NCI-H1105 (cell line): ENCODE results near the gene IZUMO1.

ENCODE experiments used
- DNase-seq: peaks from one replicate; lab custom pipeline; 2025; lab: John Stamatoyannopoulos, UW

IZUMO1 gene

DNA sequence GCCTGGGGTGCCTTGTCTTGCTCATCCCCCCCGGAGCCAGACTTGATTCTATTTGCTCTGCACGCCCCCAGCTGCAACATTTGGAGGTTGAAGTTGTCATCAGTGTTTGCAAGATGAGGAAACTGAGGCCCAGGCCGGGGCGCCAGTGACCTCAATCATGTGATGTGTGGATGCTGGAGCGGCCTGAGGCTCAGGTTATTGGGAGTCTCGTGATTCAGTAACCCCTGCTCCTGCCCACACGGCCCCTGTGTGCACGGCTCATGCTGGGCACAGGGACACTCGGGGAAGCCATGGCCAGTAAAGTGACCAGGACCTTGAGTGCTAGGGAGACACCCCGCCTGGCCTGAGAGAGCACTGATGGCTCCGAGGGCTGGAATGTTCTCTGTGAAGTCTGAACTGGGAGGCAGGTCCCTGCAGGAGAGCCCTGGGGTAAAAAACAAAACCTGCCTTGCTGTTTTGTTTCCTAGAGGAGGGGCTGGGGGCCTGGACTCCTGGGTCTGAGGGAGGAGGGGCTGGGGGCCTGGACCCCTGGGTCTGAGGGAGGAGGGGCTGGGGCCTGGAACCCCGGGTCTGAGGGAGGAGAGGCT lies 10.5 kb upstream of the IZUMO1 start:
- DNase-seq, result no peak

DNA sequence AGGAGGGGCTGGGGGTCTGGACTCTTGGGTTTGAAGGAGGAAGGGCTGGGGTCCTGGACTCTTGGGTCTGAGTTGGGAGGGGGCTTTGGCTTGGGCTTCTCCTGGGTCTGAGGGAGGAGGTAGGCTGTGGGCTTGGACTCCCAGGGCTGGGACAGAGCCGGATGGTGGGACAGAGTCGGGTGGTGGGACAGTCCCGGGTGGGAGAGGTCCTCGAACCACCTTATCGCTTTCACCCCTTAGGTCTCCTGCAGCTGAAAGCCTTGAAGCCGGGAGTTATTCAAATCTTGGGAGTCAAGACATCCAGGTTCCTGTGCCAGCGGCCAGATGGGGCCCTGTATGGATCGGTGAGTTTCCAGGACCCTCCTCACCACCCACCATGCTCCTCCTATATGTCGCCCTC lies 10.0 kb upstream of the IZUMO1 start:
- no peak for DNase-seq

DNA sequence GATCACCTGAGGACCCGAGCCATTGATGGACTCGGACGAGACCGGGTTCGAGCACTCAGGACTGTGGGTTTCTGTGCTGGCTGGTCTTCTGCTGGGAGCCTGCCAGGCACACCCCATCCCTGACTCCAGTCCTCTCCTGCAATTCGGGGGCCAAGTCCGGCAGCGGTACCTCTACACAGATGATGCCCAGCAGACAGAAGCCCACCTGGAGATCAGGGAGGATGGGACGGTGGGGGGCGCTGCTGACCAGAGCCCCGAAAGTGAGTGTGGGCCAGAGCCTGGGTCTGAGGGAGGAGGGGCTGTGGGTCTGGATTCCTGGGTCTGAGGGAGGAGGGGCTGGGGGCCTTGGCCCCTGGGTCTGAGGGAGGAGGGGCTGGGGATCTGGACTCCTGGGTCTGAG lies 9.5 kb upstream of the IZUMO1 start:
- DNase-seq, result no peak

DNA sequence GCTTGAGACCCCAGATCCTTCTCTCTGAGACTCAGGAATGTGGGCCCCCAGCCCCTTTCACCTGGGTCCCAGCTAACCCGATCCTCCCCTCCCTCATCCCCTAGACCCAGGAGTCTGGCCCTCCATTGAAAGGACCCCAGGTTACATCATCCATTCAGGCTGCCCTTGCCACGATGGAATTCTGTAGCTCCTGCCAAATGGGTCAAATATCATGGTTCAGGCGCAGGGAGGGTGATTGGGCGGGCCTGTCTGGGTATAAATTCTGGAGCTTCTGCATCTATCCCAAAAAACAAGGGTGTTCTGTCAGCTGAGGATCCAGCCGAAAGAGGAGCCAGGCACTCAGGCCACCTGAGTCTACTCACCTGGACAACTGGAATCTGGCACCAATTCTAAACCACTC lies 9.1 kb upstream of the IZUMO1 start:
- DNase-seq, result no peak

DNA sequence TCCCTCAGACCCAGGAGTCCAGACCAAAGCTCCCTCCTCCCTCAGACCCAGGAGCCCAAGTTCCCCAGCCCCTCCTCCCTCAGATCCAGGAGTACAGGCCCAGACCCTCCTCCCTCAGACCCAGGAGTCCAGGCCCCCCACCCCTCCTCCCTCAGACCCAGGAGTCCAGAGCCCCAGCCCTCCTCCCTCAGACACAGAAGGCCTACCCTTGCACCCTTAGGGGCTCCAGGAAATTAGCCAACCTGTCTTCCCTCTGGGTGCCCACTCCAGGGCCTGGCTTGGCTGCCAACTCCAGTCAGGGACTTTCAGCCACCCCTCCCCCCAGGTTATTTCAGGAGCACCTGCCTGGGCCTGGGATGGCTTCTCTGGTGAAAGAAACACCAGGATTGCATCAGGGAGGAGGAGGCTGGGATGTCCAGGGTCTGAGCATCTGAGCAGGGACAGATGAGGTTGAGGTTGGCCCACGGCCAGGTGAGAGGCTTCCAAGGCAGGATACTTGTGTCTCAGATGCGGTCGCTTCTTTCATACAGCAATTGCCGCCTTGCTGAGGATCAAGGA lies 8.5 kb upstream of the IZUMO1 start, which contains the start of gene FGF21:
TSS of gene FGF21 (plus strand) at position 441 of the 558 bp plus-strand sequence. CDS start 713 bp downstream, outside the sequence.
- no peak for DNase-seq

DNA sequence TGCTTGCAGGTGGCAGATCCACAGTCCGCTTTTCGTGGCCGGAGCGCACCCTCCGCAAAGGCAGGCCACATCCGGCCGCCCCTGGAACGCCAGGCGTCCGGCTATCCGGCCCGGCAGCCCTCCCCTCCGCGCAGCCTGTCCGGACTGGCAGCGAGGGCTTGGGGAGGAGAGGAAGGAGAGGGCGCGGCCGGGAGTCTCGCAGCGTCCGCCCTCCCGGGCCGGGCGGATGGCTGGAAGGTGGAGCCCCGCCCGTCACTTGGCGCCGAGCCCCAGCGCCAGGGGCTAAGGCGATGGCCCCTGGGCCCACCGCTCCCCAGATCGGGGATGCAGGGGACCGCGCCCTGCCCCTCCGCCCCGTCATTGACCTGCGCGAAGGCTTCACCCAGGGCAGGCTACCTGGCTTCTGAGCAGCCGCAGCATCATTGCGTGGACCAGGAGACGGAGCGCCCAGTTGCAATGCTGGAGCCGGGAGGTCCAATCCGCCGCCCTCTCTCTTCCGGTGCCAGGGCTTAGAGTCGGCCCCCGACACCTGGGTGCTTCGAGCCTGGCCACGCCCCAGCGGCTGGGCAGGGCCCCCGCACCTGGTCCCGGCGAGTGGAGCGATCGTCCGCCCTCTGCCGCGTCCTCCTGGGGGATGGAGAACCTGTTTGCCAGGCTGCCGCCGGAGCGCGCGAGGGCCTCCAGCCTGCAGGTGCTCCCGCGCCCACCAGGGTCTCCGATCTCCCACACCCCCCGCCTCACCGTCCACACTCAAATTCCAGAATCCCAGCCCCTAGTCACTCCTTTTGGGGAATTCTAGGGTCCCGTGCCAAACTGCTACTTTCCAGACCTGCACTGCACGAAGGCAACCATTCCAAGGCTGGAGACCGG lies 6.0 kb upstream of the IZUMO1 start, which contains the start of gene FUT1:
TSS of gene FUT1 (minus strand) at position 146 of the 870 bp plus-strand sequence. CDS start 1,360 bp downstream, outside the sequence.
- peak; percentile 97 for DNase-seq

DNA sequence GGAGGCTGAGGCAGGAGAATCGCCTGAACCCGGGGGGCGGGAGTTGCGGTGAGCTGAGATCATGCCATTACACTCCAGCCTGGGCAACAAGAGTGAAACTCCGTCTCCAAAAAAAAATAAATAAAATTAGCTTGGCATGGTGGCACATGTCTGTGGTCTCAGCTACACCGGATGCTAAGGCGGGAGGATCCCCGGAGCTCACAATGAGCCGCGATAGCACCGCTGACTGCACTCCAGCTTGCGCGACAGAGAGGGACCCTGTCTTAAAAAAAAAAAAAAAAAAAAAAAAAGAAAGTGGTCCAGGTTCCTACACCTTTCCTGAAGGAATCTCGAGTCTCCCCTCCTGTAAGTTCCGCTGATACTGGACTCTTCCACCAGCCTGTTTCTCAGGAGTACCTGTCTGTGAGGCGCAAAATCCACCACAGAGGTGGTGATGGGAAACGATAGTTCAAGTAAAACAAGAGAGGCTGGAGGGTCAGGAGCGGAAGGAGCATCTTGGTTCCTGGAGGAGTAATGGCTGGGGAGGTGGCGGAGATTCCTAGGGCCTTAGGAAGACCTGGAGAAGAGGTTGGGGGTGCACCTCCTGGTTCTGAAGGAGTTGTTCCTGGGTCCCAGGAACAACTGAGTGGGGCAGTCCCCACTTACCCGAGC lies 5.3 kb upstream of the IZUMO1 start:
- no peak for DNase-seq

DNA sequence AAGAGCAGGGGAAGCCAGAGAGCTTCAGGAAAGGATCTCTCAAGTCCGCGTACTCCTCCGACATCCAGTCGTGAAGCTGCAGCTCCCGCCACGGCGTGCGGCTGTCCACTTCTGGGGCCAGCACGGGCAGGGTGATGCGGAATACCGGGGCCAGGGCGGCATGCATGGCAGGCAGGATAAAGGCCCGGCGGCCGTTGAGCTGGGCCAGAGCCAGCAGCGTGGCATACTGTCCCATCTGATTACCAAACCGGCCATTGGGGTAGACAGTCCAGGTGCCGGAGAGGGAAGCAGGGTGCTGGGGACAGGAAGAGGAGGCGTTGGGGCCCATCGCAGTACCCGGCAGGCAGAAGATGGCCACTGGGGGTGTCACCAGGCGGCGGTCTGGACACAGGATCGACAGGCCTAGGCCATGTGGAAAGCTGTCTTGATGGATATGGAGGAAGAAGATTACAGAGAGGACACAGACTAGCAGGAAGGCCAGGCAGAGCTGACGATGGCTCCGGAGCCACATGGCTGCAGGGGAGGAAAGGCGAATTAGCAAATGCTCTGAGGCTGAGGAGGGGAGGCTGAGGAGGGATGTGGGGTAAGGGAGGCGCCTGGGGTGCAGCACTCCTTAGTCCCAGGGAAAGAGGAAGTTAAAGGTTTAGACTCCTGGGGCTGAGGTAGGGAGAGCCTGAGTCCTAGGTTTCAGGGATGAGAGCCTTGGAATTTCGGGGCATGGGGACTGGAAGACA lies 4.2 kb upstream of the IZUMO1 start:
- no peak for DNase-seq

DNA sequence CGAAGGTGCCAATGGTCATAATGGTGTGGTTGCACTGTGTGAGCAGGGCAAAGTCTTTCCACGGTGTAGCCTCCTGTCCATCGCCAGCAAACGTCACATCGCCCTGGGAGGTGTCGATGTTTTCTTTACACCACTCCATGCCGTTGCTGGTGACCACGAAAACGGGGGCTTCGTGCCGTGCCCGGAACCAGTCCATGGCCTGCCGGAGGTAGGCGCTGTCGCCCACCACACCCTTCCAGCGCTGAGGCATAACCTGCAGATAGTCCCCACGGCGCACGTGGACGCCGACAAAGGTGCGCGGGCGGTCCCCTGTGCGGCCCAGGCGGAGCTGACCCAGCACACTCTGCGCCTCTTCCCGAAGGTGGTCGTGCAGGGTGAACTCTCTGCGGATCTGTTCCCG lies 3.6 kb upstream of the IZUMO1 start:
- DNase-seq, result no peak

DNA sequence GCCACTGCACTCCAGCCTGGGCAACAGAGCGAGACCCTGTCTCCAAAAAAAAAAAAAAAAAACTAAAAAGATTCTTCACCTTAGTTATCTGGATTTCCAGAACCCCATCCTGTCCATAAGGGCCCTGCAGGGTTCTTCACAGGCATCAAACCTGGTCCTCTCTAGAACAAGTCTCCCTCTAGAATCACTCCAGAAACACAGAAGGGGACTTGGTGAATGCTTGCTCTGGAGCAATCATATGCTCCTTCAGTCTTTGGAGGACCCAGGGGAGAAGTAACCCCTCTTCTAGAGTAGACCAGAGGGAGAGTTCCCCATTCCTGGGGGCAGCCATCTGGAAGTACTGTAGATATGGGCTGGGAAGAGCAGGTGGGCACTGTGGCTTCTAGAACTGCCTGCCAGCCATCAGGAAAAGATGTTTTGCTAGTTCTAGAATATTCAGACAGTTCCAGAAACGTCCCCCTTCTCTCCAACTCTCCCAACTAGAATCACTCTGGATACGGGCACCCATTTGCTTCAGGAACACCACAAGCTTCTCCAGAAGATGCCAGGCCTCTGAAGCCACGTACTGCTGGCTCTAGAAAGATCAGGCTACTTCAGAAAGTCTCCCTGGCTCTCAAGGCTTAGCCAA lies 3.0 kb upstream of the IZUMO1 start:
- DNase-seq, result no peak

DNA sequence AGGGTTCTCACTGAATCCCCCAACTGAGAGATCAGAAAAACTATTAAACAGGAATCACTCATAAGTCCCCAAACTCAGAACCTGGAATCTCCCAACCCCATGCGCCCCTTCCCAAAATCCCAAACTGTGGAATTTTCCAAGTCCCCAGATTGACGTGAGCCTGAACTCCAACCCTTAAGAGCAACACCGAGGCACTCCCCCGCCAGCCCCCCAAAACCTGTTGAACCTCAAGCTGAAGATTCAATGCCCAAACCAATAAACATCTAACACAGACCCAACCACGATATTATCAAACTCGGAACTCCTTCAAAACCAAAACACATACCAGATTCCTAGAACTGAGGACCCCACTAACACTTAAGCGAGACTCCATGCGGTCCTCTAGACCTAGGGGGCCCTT lies 599 bp downstream of the IZUMO1 start:
- no peak for DNase-seq

DNA sequence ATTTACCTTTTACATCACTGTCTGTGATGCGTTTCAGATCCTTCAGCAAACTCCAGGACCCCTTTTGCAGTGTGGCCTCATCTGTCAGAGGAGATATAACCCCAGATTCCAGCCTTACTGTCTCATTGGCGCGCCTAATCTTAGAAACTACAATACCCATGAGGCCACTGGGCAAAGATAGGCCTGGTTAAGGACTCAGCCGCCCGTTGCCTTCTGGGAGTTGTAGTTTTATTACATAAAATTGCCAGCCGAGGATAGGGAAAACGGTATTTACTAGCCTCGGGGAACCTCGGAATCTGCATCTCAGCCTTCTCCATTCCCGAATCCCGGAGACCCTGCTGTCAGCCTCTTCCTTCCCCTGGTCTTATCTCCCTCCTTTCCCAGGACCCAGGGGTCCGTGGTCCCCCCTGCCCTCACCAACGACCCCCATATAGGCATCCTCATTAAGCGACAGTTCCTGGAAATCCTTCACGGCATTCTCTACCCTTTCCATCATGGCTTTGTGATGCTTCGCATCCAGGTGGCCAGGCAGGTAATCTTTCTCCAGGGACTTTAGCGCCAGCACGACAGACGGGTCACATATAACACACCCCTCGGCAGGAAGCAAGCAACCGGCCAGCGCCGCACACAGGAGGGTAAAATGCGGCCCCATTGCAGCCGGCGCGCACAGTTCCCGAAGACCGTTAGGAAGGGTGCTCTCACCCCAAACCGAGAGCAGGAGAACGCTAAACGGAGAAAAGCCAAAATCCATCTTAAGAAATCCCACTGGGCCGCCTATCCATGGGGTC lies 1.3 kb downstream of the IZUMO1 start:
- no peak for DNase-seq

DNA sequence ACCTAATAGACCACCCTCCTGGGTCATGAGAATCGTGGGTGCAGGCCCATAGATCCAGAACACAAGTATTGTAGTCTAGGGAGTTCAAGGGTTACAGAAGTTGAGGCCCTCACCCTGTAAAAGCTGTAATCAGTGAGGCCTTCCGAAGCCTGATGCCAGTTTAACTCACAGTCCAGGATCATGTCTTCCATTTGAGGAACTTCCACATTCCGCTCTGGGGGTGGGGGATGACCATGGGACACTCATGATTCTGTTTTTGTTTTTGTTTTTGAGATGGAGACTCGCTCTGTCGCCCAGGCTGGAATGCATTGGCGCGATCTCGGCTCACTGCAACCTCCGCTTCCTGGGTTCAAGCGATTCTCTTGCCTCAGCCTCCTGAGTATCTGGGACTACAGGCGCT lies 4.6 kb downstream of the IZUMO1 start:
- DNase-seq, result no peak

DNA sequence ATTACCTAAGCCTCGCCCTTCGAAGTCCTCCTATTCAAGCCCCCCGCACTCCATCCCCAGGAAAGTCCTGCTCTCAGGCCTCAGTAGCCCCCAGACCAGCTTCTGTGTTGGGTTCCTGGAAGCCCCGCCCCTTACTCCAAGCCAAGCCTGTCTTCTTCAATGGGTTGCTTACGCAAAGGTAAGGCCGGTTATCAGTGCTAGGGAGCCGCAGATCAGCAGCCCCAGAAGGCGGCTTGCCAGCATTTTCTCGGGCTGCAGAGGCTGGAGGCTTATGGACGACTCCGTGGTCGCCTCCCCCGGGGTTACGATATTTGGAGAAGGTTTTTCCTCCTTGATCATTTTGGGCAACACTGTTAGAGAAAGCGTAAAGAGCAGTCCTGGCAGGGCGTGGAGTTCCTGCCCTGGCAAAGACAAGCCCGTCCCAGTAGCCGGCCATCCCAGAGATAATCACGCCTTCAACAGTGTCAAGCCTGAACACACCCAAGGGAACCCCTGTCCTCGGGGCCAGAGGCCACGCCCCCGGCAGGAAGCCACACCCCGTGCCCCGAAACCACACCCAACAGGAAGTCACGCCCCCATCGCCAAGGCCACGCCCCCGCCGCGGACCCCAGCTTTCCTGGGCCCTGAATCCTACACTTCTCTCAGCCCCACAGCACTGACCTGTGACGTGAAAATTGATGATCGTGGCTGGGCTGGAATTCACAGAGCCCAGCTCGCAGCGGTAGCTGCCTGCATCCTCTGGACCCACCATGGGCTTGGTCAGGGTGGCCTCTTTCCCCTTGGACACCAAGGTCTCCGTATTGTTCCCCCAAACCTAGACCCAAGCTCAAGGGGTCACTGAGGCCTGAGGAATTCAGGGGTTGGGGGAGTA lies 5.3 kb downstream of the IZUMO1 start:
- no peak for DNase-seq

DNA sequence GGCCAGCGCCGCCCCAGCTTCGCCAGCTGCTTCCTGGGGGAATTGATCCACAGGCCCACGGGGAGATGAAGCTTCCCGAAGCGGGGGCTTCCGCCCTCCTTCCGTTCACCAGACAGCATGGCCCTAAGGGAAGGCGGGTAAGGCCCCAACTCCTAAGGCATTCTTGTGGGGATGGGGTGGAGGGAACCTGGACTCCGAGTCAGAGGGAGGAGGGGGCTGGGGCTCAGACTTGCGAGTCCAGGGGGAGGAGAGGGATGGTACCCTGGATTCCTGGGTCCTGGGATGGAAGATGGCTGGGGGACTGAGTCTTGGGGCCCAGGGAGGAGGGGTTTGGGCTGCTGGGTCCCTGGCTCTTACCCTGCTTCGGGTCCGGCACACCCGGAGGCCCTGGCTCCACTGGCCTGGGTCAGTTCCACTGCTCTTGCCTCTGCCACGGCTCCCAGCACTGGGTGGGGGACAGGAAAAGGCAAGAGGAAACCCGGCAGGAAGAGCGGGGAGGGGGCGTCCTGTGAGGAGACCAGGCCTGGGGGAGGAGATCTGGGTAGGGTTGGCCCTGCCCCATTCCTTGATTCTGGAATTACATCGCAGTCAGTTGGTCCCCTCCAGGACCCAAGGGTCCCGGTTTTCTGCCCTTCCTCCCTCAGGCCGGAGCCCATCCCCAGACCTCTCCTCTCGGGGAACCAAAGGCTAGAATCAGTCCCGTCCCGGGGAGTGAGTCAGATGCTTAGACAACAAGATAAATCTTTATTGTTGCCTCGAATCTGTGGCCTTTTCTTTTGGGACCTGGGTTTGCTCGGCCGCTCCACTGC lies 6.3 kb downstream of the IZUMO1 start, which contains the start of gene RASIP1:
TSS of gene RASIP1 (minus strand) at position 447 of the 809 bp plus-strand sequence. CDS start at position 119, 328 bp downstream.
- DNase-seq, result no peak

DNA sequence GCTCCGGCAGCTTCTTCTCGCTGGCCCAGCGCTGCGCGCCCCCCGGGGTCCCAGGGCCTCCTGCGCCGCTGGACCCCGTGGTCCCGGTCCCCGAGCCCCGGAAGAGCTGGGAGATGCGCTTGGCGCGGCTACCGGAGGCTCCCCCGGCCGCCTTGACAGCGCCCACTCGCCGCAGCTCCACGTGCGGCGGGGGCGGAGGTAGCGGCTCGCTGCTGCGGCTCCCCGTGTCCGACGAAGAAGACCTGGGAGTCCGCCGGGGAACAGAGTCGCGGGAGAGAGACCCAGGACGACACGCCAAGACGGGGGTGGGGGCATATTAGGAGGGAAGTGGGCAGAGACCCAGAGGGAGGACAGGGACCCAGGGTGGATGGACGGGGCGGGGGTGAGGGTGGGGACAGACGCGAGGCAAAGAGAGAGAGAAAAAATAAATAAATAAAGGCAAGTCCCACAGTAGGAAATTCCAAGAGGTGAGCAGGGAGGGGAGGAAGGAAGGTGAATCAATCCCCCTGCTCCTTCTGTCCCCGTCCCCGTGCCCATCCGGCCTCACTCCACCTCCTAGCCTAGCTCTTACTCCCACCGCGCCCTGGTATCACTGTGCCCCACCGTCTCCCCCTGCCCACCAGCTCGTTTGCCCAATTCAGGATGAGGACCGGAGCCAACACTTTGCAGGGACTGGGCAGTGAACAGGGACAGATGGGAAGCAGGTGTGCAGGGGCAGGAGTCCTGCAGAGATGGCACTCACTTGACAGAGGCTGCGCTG lies 7.1 kb downstream of the IZUMO1 start:
- no peak for DNase-seq

DNA sequence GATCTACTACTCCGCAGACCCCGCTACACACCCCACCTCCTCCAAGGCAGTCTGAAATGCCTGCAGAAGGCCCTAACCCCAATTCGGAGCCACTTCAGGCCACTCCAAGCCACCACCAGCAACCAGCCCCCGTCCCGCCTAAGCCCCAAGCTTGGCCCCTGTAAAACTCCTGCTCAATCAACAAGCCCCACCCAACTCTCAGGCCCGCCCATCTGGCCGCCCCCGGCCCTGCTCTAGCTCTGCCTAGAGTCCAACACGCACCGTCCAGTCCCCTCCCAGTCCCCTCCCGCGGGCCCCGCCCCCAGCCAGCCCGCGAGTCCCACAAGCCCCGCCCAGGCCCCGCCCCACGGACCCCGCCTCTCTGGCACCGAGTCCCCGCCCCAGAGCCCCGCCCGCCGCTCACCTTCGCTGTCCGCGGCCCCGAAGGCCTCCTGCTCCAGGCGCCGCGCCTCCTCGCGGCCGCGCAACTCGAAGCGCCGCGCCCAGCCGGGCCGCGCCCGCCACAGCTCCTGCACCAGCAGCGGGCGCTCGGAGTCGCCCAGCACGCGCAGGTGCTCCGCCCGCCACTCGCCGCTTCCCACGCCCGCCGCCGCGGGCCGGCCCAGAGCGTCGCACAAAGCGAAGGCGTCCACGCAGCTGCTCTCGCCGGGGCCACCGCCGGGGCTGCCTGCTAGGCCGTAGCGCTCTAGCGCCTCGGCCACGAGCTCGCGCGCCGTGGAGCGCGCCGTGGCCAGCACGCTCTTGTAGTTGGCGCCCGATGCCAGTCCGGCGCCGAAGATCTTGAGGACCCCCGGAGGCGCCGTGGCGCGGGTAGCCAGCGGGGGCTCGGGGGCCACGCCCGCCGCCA lies 7.9 kb downstream of the IZUMO1 start:
- DNase-seq, result peak; percentile 91
